IPS-11a (cell line): ENCODE measurements around the gene NKIRAS2.
A peak's percentile ranks its signal among the peaks of the same experiment; 100 is the strongest.

ENCODE experiments used
- H3K4me3 ChIP-seq: one replicate; pipeline ENCODE4 v1.5.1; 2013; ENCODE audit warnings: low read depth, low read length, control low read depth

NKIRAS2 gene

GRCh38 chr17:42019509-42020404 lies at the start of gene NKIRAS2:
TSS of gene NKIRAS2 (plus strand) at chr17:42020090. CDS start at chr17:42021578, 1,488 bp downstream.
- H3K4me3 ChIP-seq = peak within 1 kb of the TSS; percentile 86

- no peak overlapping the region for H3K4me3 ChIP-seq
These were observed 49.0 kb upstream of the NKIRAS2 start for GRCh38 chr17:41970901-41971331.

- H3K4me3 ChIP-seq = no peak overlapping the region
These were observed 48.0 kb upstream of the NKIRAS2 start for GRCh38 chr17:41971721-41972523.

DNA sequence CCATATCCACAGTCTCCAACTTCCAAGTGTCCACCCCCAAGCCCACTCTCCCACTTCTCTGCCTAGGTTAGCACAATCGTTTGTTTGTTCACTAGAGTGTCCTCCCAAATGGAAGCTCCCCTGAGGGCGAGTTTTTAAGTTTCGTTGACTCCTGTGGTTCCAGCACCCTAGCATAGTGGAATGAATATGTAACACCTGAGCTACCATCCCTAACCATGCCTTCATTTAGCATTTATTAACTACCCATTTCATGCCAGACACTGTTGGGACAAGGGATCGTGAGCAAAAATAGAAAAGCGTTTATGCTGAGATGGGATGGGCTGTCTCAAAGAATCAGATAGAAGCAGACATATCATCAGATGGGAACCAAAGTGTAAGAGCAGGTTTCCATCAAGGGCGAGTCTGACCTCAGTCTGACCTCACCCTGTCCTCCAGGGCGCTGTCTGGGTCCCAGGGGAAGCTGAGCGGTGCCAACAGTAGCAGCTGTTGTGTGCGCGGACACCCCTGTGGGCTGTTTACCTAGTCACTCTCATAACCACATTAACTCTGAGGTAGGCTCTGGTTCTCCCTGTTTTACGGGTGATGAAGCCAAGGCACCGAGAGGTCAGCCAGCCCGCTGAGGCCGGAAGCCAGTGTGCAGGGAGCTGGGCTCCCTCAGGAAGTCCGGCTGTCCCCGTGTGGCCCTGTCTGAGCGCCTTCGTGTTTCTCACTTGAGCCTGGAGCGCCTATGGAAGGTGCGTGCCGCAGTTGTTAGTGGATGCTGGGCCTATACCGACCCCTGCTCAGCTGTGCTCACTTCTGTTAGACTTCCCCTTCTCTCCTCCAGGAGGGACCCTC lies 47.1 kb upstream of the NKIRAS2 start:
- H3K4me3 ChIP-seq = no peak overlapping the region

GRCh38 chr17:41973408-41973811 lies 46.5 kb upstream of the NKIRAS2 start:
- H3K4me3 ChIP-seq = no peak overlapping the region

GRCh38 chr17:41974031-41974430 lies 45.9 kb upstream of the NKIRAS2 start:
- no peak overlapping the region for H3K4me3 ChIP-seq

- H3K4me3 ChIP-seq = no peak overlapping the region
These were observed 45.2 kb upstream of the NKIRAS2 start for GRCh38 chr17:41974658-41975057.

DNA sequence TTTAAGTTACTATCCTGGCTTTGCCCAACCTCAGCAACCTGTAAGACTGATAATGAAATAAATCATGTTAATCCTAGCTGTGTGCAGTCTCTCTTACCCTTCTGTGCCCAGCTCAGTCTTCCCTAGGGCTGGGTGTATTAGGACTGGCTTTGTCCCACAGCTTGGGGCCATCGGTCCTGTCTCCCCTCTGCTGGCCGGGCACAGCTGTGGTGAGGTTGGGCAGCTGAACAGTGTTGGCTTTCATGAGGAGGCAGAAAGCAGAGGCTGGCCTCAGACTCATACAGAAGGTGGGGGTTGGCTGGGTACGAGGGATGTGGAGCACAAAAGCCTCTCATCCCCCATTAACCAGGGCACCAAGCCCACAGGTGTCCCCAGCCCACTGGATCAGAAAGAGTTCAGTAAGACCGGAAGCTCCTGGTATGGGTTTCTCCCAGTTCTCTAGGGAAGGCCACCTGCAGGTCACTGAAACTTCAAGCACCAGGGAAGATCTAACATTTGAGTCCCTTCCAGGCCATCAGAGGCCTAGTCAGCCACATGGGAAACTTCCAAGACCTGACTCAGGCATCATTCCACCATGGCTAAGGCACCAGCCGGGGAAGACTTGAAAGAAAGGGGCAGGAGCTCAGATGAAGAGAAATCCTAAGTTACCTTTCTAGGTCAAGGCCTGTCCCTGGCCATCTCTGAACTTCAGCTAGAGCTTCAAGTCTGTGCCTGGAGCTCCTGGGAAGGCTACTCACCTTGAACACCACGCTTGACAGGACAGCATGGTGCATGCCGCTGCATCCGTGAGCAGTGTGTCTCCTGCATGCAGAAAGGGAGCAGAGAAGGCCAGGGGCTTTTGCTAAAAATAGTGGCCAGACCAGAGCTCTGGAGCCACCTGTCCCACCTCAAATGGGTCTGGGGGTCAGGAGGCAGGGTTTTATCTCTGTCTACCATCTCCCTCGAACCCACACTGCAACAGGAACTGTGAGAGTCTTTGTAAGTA lies 44.5 kb upstream of the NKIRAS2 start:
- H3K4me3 ChIP-seq = no peak overlapping the region

DNA sequence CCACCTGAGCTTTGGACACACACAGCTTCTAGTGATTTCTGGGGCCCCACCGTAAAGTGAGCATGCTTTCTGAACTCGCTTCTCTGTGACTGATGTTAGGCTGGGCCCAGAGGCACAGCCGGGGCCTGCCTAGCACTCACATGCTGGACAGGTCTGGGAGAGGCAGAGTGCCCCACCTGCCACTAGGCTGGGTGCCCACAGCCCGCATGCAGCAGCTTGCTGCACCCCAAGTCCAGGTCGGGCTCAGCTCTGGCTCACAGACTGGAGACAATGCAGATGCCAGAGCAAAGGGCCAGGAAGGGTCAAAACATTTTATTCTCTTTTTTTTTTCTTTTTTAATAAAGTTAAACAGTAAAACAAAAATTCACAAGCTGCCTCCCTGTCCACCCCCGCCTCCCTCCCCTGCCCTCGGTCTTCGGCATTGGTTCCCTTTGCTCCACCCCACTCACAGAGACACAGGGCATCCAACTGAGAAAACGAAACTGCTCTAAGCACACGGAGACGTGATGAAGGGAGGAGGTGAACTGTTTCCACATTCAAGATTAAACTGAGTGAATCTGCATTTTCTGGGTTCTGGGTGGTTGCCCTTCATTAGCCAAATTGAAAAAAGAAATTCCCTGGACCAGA lies 43.6 kb upstream of the NKIRAS2 start:
- H3K4me3 ChIP-seq = no peak overlapping the region

GRCh38 chr17:41977991-41978390 lies 41.9 kb upstream of the NKIRAS2 start:
- H3K4me3 ChIP-seq = no peak overlapping the region

DNA sequence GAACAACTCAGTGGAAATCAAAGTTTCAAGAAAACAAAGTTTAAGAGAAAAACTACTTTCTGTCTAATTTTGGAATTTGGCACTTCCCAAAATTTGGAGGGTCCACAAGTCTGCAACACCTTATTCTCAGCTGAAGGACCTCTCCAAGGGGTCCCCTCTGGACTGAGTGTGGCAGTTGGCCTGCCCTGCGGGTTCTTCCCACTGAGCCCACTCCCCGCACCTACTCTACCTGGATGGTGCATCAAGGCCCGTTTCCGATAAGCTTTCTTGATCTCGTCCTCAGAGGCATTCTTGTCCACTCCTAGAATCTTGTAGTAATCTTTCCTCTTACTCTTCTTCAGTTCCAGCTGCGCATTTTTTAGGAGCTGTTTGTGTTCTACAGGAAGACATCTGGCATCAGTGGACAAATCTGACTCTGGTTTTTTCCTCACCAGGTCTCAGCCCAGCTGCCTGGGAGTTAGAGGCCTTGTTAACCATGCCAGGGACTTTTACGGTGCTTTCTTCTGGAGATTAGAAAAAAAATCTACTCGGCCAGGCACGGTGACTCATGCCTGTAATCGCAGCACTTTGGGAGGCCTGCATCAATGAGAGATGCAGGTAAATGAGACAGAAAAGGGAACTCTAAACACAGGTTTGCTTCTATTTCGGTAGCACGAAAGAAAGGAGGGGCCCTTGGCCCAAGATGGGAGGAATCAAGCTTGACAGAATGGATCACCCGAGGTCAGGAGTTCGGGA lies 37.7 kb upstream of the NKIRAS2 start:
- no peak overlapping the region for H3K4me3 ChIP-seq

GRCh38 chr17:41984454-41984853 lies 35.4 kb upstream of the NKIRAS2 start:
- H3K4me3 ChIP-seq = no peak overlapping the region

DNA sequence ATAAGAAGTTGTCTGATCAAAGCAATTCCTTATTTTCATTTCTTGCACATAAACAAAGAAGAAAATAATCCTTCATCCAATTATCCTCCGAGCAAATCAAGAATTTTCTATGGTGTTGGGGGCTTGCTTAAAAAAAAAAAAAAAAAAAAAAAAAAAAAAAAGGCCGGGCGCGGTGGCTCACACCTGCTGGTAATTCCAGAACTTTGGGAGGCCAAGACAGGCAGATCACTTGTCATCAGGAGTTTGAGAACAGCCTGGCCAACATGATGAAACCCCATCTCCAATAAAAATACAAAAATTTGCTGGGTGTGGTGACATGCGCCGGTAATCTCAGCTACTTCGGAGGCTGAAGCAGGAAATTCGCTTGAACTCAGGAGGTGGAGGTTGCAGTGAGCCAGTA lies 34.0 kb upstream of the NKIRAS2 start:
- H3K4me3 ChIP-seq = no peak overlapping the region

GRCh38 chr17:41986634-41987033 lies 33.3 kb upstream of the NKIRAS2 start:
- no peak overlapping the region for H3K4me3 ChIP-seq

GRCh38 chr17:41987642-41988041 lies 32.2 kb upstream of the NKIRAS2 start:
- no peak overlapping the region for H3K4me3 ChIP-seq

- no peak overlapping the region for H3K4me3 ChIP-seq
These were observed 31.5 kb upstream of the NKIRAS2 start for GRCh38 chr17:41988418-41988817.

DNA sequence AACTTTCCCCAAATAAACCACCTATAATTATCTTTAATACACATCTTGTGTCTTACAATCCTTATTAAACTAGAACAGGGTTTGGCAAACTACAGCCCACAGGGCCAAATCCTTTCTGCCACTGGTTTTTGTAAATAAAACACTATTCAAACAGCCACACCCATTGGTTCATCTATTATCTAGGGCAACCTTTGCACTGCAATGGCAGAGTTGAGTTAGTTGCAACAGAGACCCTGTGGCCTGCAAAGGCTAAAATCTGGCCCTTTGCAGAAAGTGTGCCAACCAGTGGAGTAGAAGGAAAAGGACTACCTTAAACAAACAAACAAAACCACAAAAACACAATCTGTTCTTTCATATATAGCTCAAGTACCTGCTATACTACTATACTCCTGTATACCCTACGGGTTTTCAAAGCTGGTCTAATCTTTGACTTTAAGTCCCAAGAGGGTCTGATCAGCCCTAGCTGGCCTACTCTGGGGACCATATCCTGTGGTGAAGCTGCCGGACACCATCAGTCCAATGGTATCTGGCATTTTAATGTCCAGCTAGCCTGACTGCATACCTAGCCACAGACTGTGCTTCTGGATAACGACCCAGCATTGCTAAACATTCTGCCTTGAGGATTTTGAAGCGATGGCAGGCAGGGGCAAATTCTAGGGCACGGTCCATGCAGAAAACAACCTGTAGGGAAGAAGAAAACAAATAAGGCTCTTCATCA lies 30.0 kb upstream of the NKIRAS2 start:
- no peak overlapping the region for H3K4me3 ChIP-seq

DNA sequence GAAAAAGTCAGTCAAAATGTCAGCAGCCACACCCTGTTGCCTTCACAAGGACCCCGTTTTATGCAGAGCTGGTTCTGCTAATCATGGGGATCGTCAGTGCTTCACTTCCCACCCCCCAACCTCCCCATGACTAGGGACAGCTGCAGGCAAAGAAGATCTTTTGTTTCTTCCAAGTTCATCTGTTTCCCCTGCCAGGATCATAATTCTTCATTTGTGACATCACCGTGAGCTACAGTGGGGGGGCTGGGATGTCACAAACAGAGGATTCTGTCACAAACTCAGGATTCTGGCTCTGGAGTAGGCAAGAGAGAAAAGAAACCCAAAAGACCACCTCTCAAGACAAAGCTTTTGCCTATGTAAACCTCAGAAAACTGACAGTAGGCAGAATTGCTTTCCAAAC lies 27.3 kb upstream of the NKIRAS2 start:
- no peak overlapping the region for H3K4me3 ChIP-seq
